ENCODE results near the gene TUBA3D.
"Not testable (repeated sequence)": the region's sequence is repeated elsewhere in the genome, so short reads cannot be mapped to it uniquely, and the experiment has no call there.

TUBA3D gene

DNA sequence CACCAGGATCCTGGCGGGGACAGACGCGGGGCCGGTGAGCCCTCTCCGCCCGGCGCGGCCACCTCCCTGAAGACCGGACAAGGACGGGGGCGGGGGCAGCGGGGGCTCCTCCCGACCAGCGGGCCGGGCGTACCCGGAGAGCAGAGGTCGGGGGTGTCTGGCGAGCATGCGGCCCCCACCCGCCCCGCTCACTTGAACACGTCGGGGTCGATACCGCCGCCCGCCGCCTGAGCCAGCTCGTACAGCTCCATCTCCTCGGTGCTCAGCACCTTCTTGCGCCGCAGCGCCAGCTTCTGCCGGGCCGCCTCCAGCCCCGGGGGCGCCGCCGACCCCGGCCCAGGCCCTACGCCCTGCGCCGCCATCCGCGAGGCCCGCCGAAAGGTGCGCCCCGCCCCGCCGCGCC, 16.1 kb downstream of the TUBA3D start, which contains the start of gene MZT2A:
TSS of gene MZT2A (minus strand) at position 383 of the 403 bp plus-strand sequence. CDS start at position 362, 21 bp downstream.
- not testable (repeated sequence) for H3K4me1 ChIP-seq (ENCODE audit: control insufficient read depth, insufficient read depth, low read length); H3K9me3 ChIP-seq (ENCODE audit: control insufficient read depth, insufficient read depth, low read depth, low read length)
- Histone ChIP-seq H3K4me3 (ENCODE audit: low read depth, low read length) (peak within 1 kb of the TSS; percentile 58), H3K27ac (ENCODE audit: extremely low read depth, low read depth, low read length) (peak within 1 kb of the TSS; percentile 88), H3K36me3 (ENCODE audit: control insufficient read depth in 2 of 2, insufficient read depth in 1 of 2, low read length in 2 of 2) (peaks cover 0 to 42% of the 10 kb centered on the region in 2 experiments; a peak in 2 of 3 replicates)
- CTCF ChIA-PET: interaction anchor here (0.6 to 2.5 kb wide), 11 partner anchors 9 to 932 kb away, joined by 3 to 16 read pairs (median 3); no protein-coding TSS in a partner anchor
- POLR2A ChIA-PET: interaction anchor here (0.6 to 1.3 kb wide), 4 partner anchors 18 to 337 kb away, joined by 3 to 6 read pairs (median 6); no protein-coding TSS in a partner anchor
- 0 out of 2 replicates have a peak, but pooled peaks have one; percentile 32 for TF ChIP-seq HOXC10 (CRISPR knock-in tag; IDR thresholded peaks at IDR 0.05)

DNA sequence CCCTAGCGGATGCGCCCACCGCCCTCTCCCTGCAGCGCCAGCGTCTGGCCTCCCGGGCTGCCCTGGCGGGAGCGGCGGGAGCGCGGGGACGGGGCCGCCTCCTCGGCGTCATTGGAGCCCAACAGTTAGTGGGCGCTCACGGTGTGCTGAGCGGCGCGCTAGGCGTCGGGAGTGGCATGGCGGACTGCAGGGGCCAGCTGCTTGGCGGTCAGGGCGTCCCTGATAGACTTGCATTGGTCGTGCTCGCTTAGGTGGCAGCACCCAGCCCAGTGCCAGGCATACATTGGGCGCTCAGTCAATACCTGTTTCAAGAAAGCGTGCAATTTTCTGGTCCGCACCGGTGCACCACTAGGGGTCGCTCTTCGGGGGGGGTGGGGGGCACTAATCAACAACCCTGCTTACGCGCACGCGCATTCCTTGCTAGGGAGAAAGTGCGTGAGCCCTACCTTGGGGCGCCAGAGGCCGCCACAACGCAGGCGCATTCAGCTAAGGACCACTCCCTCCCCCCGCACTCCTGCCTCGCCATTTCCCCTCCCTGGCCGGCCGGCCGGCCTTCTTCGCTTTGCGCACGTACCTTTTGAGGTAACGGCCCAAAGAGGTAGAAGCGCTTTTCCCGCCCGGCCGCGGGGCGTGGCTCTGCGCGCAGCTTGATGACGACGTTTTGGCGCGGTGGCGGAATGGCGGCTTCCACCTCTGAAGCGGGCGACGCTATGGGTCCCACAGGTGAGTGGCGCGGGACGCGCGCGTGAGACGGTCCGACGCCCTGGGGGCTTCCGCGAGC, 16.7 kb downstream of the TUBA3D start:
- POLR2A ChIA-PET: interaction anchor here (0.9 to 1.3 kb wide), 3 partner anchors 10 to 190 kb away, joined by 3 to 6 read pairs (median 5); no protein-coding TSS in a partner anchor
- CTCF ChIA-PET: interaction anchor here (0.6 to 2.5 kb wide), 14 partner anchors 9 to 932 kb away, joined by 3 to 16 read pairs (median 3); partner anchors contain the start of gene CCDC74A
- H3K4me3 ChIP-seq (ENCODE audit: low read depth, low read length): peak overlapping the region; percentile 51
- H3K27ac ChIP-seq (ENCODE audit: extremely low read depth, low read depth, low read length): peak overlapping the region; percentile 88
- H3K9me3 ChIP-seq (ENCODE audit: control insufficient read depth, insufficient read depth, low read depth, low read length): no peaks in the 10 kb centered on the region
- 0 out of 2 replicates have a peak, but pooled peaks cover 2% of the 10 kb centered on the region for H3K4me1 ChIP-seq (ENCODE audit: control insufficient read depth, insufficient read depth, low read length)
- H3K36me3 ChIP-seq (ENCODE audit: control insufficient read depth in 2 of 2, insufficient read depth in 1 of 2, low read length in 2 of 2): peaks cover 0 to 44% of the 10 kb centered on the region in 2 experiments; a peak in 2 of 3 replicates
- peak; percentile 23; the same call in 1 of the 2 replicates for TF ChIP-seq KLF16 (tag by site-specific recombination; IDR thresholded peaks at IDR 0.05)
- peak; percentile 76 for TF ChIP-seq GLIS2 (tag by site-specific recombination; IDR thresholded peaks at IDR 0.05)
- no peak for TF ChIP-seq ZNF837 (tag by site-specific recombination; IDR thresholded peaks at IDR 0.05)
- 0 out of 2 replicates have a peak, but pooled peaks have one; percentile 35 for TF ChIP-seq ZNF2 (tag by site-specific recombination; IDR thresholded peaks at IDR 0.05)
- peak; percentile 79 for TF ChIP-seq SP3 (tag by site-specific recombination; IDR thresholded peaks at IDR 0.05)
- no peak for TF ChIP-seq ZFP3 (tag by site-specific recombination; IDR thresholded peaks at IDR 0.05; ENCODE audit: low read depth)
- TF ChIP-seq ZNF37A (tag by site-specific recombination; IDR thresholded peaks at IDR 0.05): no peak
- peak; percentile 22 for TF ChIP-seq SETDB1 (IDR thresholded peaks at IDR 0.05; ENCODE audit: insufficient read length, low read length)
- TF ChIP-seq SP2 (tag by site-specific recombination; IDR thresholded peaks at IDR 0.05): peak; percentile 85
- TF ChIP-seq, protein P1, sequence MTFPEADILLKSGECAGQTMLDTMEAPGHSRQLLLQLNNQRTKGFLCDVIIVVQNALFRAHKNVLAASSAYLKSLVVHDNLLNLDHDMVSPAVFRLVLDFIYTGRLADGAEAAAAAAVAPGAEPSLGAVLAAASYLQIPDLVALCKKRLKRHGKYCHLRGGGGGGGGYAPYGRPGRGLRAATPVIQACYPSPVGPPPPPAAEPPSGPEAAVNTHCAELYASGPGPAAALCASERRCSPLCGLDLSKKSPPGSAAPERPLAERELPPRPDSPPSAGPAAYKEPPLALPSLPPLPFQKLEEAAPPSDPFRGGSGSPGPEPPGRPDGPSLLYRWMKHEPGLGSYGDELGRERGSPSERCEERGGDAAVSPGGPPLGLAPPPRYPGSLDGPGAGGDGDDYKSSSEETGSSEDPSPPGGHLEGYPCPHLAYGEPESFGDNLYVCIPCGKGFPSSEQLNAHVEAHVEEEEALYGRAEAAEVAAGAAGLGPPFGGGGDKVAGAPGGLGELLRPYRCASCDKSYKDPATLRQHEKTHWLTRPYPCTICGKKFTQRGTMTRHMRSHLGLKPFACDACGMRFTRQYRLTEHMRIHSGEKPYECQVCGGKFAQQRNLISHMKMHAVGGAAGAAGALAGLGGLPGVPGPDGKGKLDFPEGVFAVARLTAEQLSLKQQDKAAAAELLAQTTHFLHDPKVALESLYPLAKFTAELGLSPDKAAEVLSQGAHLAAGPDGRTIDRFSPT (tag by site-specific recombination; IDR thresholded peaks at IDR 0.05): peak; percentile 54
- TF ChIP-seq, protein P2, sequence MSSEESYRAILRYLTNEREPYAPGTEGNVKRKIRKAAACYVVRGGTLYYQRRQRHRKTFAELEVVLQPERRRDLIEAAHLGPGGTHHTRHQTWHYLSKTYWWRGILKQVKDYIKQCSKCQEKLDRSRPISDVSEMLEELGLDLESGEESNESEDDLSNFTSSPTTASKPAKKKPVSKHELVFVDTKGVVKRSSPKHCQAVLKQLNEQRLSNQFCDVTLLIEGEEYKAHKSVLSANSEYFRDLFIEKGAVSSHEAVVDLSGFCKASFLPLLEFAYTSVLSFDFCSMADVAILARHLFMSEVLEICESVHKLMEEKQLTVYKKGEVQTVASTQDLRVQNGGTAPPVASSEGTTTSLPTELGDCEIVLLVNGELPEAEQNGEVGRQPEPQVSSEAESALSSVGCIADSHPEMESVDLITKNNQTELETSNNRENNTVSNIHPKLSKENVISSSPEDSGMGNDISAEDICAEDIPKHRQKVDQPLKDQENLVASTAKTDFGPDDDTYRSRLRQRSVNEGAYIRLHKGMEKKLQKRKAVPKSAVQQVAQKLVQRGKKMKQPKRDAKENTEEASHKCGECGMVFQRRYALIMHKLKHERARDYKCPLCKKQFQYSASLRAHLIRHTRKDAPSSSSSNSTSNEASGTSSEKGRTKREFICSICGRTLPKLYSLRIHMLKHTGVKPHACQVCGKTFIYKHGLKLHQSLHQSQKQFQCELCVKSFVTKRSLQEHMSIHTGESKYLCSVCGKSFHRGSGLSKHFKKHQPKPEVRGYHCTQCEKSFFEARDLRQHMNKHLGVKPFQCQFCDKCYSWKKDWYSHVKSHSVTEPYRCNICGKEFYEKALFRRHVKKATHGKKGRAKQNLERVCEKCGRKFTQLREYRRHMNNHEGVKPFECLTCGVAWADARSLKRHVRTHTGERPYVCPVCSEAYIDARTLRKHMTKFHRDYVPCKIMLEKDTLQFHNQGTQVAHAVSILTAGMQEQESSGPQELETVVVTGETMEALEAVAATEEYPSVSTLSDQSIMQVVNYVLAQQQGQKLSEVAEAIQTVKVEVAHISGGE (tag by site-specific recombination; conservative IDR thresholded peaks at IDR 0.05; ENCODE audit: low read depth): peak; percentile 26; the same call in 1 of the 2 replicates
- TF ChIP-seq SP7 (tag by site-specific recombination; IDR thresholded peaks at IDR 0.05): peak; percentile 50
- TF ChIP-seq ZBTB20 (tag by site-specific recombination; IDR thresholded peaks at IDR 0.05): peak; percentile 24; the same call in 1 of the 2 replicates
- TF ChIP-seq, protein P3, sequence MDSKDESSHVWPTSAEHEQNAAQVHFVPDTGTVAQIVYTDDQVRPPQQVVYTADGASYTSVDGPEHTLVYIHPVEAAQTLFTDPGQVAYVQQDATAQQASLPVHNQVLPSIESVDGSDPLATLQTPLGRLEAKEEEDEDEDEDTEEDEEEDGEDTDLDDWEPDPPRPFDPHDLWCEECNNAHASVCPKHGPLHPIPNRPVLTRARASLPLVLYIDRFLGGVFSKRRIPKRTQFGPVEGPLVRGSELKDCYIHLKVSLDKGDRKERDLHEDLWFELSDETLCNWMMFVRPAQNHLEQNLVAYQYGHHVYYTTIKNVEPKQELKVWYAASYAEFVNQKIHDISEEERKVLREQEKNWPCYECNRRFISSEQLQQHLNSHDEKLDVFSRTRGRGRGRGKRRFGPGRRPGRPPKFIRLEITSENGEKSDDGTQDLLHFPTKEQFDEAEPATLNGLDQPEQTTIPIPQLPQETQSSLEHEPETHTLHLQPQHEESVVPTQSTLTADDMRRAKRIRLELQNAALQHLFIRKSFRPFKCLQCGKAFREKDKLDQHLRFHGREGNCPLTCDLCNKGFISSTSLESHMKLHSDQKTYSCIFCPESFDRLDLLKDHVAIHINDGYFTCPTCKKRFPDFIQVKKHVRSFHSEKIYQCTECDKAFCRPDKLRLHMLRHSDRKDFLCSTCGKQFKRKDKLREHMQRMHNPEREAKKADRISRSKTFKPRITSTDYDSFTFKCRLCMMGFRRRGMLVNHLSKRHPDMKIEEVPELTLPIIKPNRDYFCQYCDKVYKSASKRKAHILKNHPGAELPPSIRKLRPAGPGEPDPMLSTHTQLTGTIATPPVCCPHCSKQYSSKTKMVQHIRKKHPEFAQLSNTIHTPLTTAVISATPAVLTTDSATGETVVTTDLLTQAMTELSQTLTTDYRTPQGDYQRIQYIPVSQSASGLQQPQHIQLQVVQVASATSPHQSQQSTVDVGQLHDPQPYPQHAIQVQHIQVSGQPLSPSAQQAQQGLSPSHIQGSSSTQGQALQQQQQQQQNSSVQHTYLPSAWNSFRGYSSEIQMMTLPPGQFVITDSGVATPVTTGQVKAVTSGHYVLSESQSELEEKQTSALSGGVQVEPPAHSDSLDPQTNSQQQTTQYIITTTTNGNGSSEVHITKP (tag by site-specific recombination; IDR thresholded peaks at IDR 0.05): 0 out of 2 replicates have a peak, but pooled peaks have one; percentile 44
- TF ChIP-seq ZNF24 (tag by site-specific recombination; IDR thresholded peaks at IDR 0.05): 0 out of 2 replicates have a peak, but pooled peaks have one; percentile 32
- TF ChIP-seq, protein P4, sequence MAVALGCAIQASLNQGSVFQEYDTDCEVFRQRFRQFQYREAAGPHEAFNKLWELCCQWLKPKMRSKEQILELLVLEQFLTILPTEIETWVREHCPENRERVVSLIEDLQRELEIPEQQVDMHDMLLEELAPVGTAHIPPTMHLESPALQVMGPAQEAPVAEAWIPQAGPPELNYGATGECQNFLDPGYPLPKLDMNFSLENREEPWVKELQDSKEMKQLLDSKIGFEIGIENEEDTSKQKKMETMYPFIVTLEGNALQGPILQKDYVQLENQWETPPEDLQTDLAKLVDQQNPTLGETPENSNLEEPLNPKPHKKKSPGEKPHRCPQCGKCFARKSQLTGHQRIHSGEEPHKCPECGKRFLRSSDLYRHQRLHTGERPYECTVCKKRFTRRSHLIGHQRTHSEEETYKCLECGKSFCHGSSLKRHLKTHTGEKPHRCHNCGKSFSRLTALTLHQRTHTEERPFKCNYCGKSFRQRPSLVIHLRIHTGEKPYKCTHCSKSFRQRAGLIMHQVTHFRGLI (tag by site-specific recombination; IDR thresholded peaks at IDR 0.05): peak; percentile 40; the same call in 1 of the 2 replicates
- TF ChIP-seq, protein P5, sequence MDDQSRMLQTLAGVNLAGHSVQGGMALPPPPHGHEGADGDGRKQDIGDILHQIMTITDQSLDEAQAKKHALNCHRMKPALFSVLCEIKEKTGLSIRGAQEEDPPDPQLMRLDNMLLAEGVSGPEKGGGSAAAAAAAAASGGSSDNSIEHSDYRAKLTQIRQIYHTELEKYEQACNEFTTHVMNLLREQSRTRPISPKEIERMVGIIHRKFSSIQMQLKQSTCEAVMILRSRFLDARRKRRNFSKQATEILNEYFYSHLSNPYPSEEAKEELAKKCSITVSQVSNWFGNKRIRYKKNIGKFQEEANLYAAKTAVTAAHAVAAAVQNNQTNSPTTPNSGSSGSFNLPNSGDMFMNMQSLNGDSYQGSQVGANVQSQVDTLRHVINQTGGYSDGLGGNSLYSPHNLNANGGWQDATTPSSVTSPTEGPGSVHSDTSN (CRISPR knock-in tag; IDR thresholded peaks at IDR 0.05): 0 out of 2 replicates have a peak, but pooled peaks have one; percentile 90
- peak; percentile 25; the same call in 1 of the 2 replicates for TF ChIP-seq ZBTB48 (tag by site-specific recombination; IDR thresholded peaks at IDR 0.05)
